HFF-Myc (cell line): ENCODE measurements around the gene ATP10A.

Source experiments
- DNase-seq: peaks from one replicate; pipeline ENCODE4 v3.0.0-alpha.2; 2011; ENCODE audit warnings: low read depth; ENCODE audit errors: extremely low read depth
- H3K4me3 ChIP-seq: replicated peaks from 2 replicates; pipeline ENCODE4 v1.5.1; 2011; ENCODE audit warnings: low read depth, mild to moderate bottlenecking, control low read depth, low read length
- CTCF ChIP-seq: IDR thresholded peaks from 2 replicates; pipeline ENCODE4 v1.5.1; 2012; ENCODE audit warnings: mild to moderate bottlenecking, low read depth, low read length, control low read depth; ENCODE audit errors: missing control alignments

The ATP10A gene

GRCh38 chr15:25829073-25829472, 34.1 kb downstream of the ATP10A start:
- DNase-seq = no peak
- no peak for TF ChIP-seq CTCF
- H3K4me3 ChIP-seq = no peak overlapping the region

GRCh38 chr15:25825207-25825606, 37.9 kb downstream of the ATP10A start:
- no peak for DNase-seq
- TF ChIP-seq CTCF = no peak
- no peak overlapping the region for H3K4me3 ChIP-seq

- no peak for DNase-seq
- no peak for TF ChIP-seq CTCF
- H3K4me3 ChIP-seq = no peak overlapping the region
Measured at GRCh38 chr15:25824618-25825017, 38.5 kb downstream of the ATP10A start.

- DNase-seq = no peak
- TF ChIP-seq CTCF = no peak
- H3K4me3 ChIP-seq = no peak overlapping the region
Measured at GRCh38 chr15:25812845-25813244, 50.3 kb downstream of the ATP10A start.

GRCh38 chr15:25812073-25812472, 51.1 kb downstream of the ATP10A start:
- no peak for DNase-seq
- H3K4me3 ChIP-seq = no peak overlapping the region
- TF ChIP-seq CTCF = no peak

GRCh38 chr15:25811481-25811906, 51.6 kb downstream of the ATP10A start:
- DNase-seq = no peak
- H3K4me3 ChIP-seq = no peak overlapping the region
- no peak for TF ChIP-seq CTCF

GRCh38 chr15:25810631-25811091, 52.5 kb downstream of the ATP10A start:
- H3K4me3 ChIP-seq = no peak overlapping the region
- no peak for TF ChIP-seq CTCF
- no peak for DNase-seq
